PC-9 (cell line): Measurements from ENCODE around the gene ASF1A.

Experiments used
- CTCF ChIP-seq: fragments of 200-600 bp; sonication (generic); conservative IDR thresholded peaks from 2 replicates; pipeline ENCODE4 v1.6.1; 2017; ENCODE audit warnings: mixed run types, antibody characterized with exemption, mild to moderate bottlenecking, moderate library complexity
- EZH2 ChIP-seq: fragments of 200-600 bp; sonication (generic); IDR thresholded peaks from 2 replicates; pipeline ENCODE4 v1.8.0; 2017; ENCODE audit warnings: antibody characterized with exemption, low read depth

GRCh38 chr6:118860880-118861279 lies 33.1 kb upstream of the ASF1A start:
- no peak for TF ChIP-seq CTCF
- TF ChIP-seq EZH2 = no peak
